ENCODE measurements around the gene SLC9A2. TPM values are rescaled to one million over a fixed set of nuclear protein-coding genes. Genes with fewer than 3 reads are reported as not detected.

Gene SLC9A2
- polyA plus RNA-seq, 3 donors from 2014 or later, result not detected

- Mint-ChIP-seq H3K9me3 (no peaks in the 10 kb centered on the region), H3K27ac (no peak overlapping the region), H3K4me3 (no peak overlapping the region), H3K36me3 (no peaks in the 10 kb centered on the region), H3K27me3 (ENCODE audit: low read depth in 3 of 3) (peaks cover 3 to 6% (median 6%) of the 10 kb centered on the region in 3 donors), H3K4me1 (no peaks in the 10 kb centered on the region)
- no peak for DNase-seq
Measured at GRCh38 chr2:102672107-102672776, 52.9 kb downstream of the SLC9A2 start.

GRCh38 chr2:102674370-102674769, 55.0 kb downstream of the SLC9A2 start:
- Mint-ChIP-seq H3K4me1 (no peaks in the 10 kb centered on the region), H3K9me3 (no peaks in the 10 kb centered on the region), H3K27me3 (ENCODE audit: low read depth in 3 of 3) (peaks cover 4 to 6% (median 5%) of the 10 kb centered on the region in 3 donors), H3K36me3 (no peaks in the 10 kb centered on the region), H3K27ac (no peak overlapping the region), H3K4me3 (no peak overlapping the region)
- no peak for DNase-seq

DNA sequence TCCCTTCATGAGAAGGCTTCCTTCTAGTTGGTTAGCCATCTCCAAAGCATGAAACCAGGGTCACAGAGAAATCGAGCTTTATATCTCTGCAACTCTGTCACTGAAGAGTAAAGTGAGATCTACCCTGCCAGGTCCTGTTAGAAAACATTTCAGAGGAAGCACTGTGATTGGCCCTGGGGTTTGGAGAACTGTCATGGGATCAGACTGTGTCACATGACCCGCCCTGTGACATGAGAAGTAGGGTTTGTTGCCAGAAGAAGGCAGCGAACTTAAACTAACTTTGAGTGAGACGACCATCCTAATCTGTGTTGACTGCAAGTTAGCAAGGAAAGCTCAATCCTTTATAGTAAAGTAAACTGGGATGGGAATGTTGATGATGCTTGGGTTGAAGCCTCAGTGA, 55.5 kb downstream of the SLC9A2 start:
- no peaks in the 10 kb centered on the region for H3K36me3 Mint-ChIP-seq
- H3K4me3 Mint-ChIP-seq, result no peak overlapping the region
- H3K9me3 Mint-ChIP-seq, result no peaks in the 10 kb centered on the region
- no peak for DNase-seq
- no peaks in the 10 kb centered on the region for H3K4me1 Mint-ChIP-seq
- no peak overlapping the region for H3K27ac Mint-ChIP-seq
- peaks cover 4 to 6% (median 5%) of the 10 kb centered on the region in 3 donors for H3K27me3 Mint-ChIP-seq (ENCODE audit: low read depth in 3 of 3)

DNA sequence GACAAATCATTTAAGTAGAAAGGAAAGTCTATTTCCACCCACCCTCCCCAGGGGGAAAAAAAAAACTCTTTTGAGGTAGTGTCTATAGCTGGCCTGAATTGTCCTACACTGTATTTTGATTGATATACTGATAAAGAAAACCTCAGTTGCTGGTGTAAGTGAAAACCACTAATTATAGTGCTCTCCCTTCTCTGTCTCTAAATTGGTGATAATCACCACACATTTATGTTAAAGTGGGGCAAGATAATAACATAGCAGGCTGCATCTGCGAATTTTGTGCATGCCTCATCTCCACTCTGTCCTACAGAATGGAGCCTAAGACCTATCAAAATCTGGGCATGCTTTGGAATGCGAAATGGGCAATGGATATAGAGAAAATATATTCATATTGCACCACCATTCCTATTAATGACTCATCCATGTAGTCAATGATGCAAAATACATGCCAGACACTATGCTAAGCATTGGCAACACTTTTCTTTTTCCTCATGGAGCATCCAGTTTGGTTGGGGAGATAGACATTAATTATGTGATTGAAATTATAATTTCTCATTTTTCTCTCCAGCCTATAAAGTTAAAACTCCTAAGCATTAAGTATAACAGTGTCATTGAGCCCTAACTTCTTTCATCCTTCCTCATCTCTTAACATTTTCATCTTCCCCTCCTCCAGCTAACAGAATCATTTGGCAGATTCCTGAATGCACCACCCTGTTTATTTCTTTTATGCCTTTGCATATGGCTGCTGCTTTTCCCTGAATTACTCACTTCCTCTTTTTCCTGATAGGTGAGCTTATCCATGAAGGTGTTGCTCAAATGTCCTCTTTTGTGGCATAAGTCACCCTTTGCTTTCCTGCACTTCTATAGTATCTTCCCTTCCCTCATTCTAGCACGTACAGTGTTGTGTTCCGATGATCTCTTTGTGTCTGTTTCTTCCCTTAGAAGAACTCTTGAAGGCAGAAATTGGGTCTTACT, 58.2 kb downstream of the SLC9A2 start:
- Mint-ChIP-seq H3K4me1 (no peaks in the 10 kb centered on the region), H3K27me3 (ENCODE audit: low read depth in 3 of 3) (peaks cover 2 to 6% (median 5%) of the 10 kb centered on the region in 3 donors), H3K4me3 (no peak overlapping the region), H3K27ac (no peak overlapping the region), H3K36me3 (no peaks in the 10 kb centered on the region), H3K9me3 (no peaks in the 10 kb centered on the region)
- no peak for DNase-seq

DNA sequence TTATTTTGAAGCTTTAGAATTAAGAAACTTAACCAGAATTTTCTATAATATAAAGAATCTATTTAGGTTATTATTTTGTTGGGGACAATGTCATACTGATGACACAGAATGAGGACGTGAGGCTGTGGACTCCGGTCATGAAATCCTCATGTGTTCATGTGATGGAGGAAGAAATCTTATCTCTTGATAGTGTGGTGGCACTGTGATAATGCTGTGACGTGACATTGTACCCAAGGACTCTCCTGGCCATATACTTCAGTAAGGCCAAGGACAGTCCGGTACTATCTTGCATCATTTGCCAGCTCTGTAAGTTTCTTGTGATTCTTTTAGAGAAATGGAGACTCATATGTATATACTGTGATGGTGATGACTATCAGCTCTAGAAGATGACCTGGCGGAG, 59.1 kb downstream of the SLC9A2 start:
- DNase-seq, result no peak
- Mint-ChIP-seq H3K4me3 (no peak overlapping the region), H3K27ac (no peak overlapping the region), H3K36me3 (no peaks in the 10 kb centered on the region), H3K9me3 (no peaks in the 10 kb centered on the region), H3K27me3 (ENCODE audit: low read depth in 3 of 3) (peaks cover 2 to 6% (median 5%) of the 10 kb centered on the region in 3 donors), H3K4me1 (no peaks in the 10 kb centered on the region)

GRCh38 chr2:102686479-102687439, 67.4 kb downstream of the SLC9A2 start:
- no peaks in the 10 kb centered on the region for H3K27me3 Mint-ChIP-seq (ENCODE audit: low read depth in 3 of 3)
- no peak for DNase-seq
- no peaks in the 10 kb centered on the region for H3K36me3 Mint-ChIP-seq
- H3K4me3 Mint-ChIP-seq, result no peak overlapping the region
- no peaks in the 10 kb centered on the region for H3K4me1 Mint-ChIP-seq
- H3K27ac Mint-ChIP-seq, result no peak overlapping the region
- H3K9me3 Mint-ChIP-seq, result no peaks in the 10 kb centered on the region

DNA sequence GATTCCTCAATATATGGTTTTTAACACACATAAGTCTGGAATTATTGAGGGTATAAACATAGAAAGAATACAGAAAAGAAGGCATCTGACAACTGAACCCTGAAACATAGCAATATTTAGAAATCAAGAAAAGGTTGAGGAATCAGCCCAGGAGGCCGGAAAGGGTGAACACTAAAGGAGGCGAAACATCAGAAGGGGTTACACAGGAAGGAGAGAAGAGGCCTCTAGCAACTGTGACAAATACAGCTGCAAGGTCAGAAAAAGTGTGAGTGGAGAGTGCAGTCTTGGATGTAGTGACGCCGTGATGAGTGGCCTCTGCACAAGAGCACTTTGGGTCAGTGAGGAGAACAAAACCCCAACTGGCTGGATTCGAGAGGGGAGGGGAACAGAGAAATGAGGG, 70.7 kb downstream of the SLC9A2 start:
- Mint-ChIP-seq H3K27ac (no peak overlapping the region), H3K4me3 (no peak overlapping the region), H3K4me1 (no peaks in the 10 kb centered on the region), H3K9me3 (no peaks in the 10 kb centered on the region), H3K27me3 (ENCODE audit: low read depth in 3 of 3) (peaks cover 0 to 2% (median 0%) of the 10 kb centered on the region in 3 donors), H3K36me3 (no peaks in the 10 kb centered on the region)
- no peak for DNase-seq

- no peak overlapping the region for H3K4me3 Mint-ChIP-seq
- no peaks in the 10 kb centered on the region for H3K4me1 Mint-ChIP-seq
- H3K27me3 Mint-ChIP-seq (ENCODE audit: low read depth in 3 of 3), result peaks cover 0 to 4% (median 0%) of the 10 kb centered on the region in 3 donors
- H3K9me3 Mint-ChIP-seq, result no peaks in the 10 kb centered on the region
- no peaks in the 10 kb centered on the region for H3K36me3 Mint-ChIP-seq
- no peak for DNase-seq
- H3K27ac Mint-ChIP-seq, result no peak overlapping the region
Measured at GRCh38 chr2:102696463-102696862, 77.1 kb downstream of the SLC9A2 start.

GRCh38 chr2:102698369-102699111, 79.2 kb downstream of the SLC9A2 start:
- no peak overlapping the region for H3K4me3 Mint-ChIP-seq
- no peak overlapping the region for H3K27ac Mint-ChIP-seq
- H3K9me3 Mint-ChIP-seq, result no peaks in the 10 kb centered on the region
- peaks cover 0 to 6% (median 2%) of the 10 kb centered on the region in 3 donors for H3K27me3 Mint-ChIP-seq (ENCODE audit: low read depth in 3 of 3)
- no peak for DNase-seq
- H3K4me1 Mint-ChIP-seq, result no peaks in the 10 kb centered on the region
- H3K36me3 Mint-ChIP-seq, result no peaks in the 10 kb centered on the region

DNA sequence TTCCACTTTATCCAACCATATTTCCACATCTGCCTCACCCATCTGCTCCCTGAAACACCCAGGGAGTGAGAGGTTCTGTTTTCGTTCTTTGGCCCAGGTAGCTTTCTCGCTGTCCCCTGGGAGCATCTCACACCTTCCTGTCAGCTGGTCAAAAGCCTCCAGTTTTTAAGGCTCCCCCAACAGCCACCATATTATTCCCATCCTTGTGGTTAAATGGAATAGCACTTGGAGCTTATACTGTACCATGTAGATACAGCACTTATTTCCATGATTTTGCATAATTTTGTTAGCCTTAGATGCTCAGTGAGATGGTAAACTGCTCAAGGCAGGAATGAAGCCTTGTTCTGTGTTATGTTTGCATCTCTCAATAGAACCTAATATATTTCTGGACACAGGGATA, 84.0 kb downstream of the SLC9A2 start:
- no peak for DNase-seq
- H3K4me3 Mint-ChIP-seq, result no peak overlapping the region
- H3K27ac Mint-ChIP-seq, result no peak overlapping the region
- no peaks in the 10 kb centered on the region for H3K4me1 Mint-ChIP-seq
- no peaks in the 10 kb centered on the region for H3K9me3 Mint-ChIP-seq
- H3K27me3 Mint-ChIP-seq (ENCODE audit: low read depth in 3 of 3), result peaks cover 2 to 17% (median 2%) of the 10 kb centered on the region in 3 donors
- H3K36me3 Mint-ChIP-seq, result no peaks in the 10 kb centered on the region

DNA sequence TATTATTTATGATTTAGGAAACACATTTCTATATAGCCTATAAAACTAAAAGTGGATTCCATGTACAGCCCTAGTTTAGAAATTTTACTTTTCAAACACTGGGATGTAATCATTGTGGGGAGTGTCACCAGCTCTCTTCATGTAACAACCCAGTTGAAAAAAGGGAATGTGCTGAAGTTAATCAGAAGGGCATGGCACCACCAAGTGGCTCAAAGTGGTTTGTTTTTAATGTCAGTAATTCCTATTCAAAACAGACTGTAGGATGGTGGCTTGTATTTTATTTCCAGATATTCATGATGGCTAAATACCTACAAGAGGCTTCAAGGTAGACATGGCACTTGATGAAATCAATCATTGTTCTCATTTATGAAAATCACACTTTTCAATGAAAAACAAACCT, 84.4 kb downstream of the SLC9A2 start:
- Mint-ChIP-seq H3K9me3 (no peaks in the 10 kb centered on the region), H3K27ac (no peak overlapping the region), H3K27me3 (ENCODE audit: low read depth in 3 of 3) (peaks cover 2 to 21% (median 2%) of the 10 kb centered on the region in 3 donors), H3K4me3 (no peak overlapping the region), H3K4me1 (no peaks in the 10 kb centered on the region), H3K36me3 (no peaks in the 10 kb centered on the region)
- DNase-seq, result no peak

- H3K27me3 Mint-ChIP-seq (ENCODE audit: low read depth in 3 of 3), result peaks cover 2 to 22% (median 2%) of the 10 kb centered on the region in 3 donors
- no peaks in the 10 kb centered on the region for H3K4me1 Mint-ChIP-seq
- no peaks in the 10 kb centered on the region for H3K36me3 Mint-ChIP-seq
- no peak overlapping the region for H3K4me3 Mint-ChIP-seq
- H3K9me3 Mint-ChIP-seq, result no peaks in the 10 kb centered on the region
- no peak overlapping the region for H3K27ac Mint-ChIP-seq
- no peak for DNase-seq
Measured at GRCh38 chr2:102704531-102704930, 85.2 kb downstream of the SLC9A2 start.
